ENCODE measurements around the gene MOB2. TPM values are rescaled to one million over a fixed set of nuclear protein-coding genes. Genes with fewer than 3 reads are reported as not detected.
A peak's percentile ranks its signal among the peaks of the same experiment; 100 is the strongest.

The MOB2 gene
- total RNA-seq, 2 donors from 2014 or later = 11.4 to 31.3 TPM

DNA sequence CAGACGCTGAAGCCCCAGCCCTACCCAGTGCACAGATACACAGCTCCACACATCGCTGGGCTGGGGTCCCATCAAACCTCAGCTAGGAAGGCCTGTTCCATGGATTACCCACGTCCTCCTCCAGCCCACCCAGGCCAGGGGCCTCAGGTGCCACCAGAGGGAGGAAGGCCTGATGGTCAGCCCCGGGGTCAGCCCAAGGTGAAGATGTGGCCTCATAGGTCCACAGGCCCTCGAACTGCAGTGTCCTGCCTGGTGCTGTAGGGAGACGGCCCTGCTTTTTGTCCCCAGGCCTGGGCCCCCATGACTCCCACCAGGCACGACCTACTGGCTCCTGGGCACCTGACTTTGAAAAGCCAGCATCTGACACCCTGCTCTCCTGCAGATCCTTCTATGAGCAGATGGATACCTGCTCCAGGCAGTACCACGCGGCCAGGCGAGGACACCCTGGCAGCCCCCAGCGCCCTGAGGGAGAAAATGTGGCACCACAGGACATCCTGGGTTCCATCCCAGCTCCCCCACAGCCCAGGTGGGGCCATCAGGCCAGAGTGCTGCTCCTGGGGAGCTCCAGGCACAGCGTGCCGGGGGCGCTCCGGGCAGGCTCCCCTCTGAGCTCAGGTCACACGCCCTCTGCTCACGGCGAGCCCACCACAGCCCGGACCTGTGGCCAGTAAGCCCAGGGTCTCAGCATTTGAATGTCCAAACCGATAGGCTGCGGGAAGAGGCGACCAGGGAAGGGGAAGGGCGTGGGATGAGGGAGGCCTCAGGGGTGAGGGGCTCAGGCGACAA lies 15.8 kb upstream of the MOB2 start:
- intact Hi-C loops (cut with DNase I) = no loop called here
- H3K27ac ChIP-seq = no peak overlapping the region
- WGBS, 2 donors = 91 to 95% methylated on average over 10 to 23 of the region's 24 CpGs

DNA sequence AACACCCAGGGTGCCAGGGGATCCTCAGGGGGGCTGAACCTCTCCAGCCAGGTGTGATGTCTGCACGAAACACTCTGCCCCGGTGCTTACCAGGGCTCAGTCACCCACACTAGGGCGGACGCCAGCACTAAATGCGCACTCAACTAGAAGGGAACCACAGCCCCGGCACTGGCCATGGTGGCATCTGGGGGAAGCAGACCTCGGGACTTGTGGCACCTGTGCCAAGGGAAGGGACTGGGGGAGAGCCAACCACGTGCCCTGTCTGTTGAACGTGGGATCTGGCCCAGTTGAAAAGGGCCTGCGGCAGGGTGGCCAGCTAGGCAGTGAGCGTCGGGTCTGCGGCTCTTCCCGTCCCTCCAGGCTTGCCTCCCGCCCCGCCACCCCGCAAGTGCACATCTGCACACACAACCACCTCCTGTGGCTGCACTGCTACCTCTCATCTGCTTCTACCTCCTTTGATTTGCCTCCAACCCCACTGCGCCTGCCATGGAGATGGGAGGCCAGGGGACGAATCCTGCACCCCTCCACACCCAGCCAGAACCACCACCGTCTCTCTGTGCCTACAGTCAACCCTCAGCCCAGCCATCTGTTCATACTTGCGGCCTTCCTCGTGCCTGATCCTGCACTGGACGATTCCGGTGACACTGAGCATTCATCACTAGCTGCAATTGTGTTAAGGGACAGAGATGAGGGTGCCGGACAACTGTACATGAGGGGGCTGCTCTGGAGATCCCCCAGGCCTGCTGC lies 15.0 kb upstream of the MOB2 start:
- no peak for ATAC-seq
- TF ChIP-seq, protein P1, sequence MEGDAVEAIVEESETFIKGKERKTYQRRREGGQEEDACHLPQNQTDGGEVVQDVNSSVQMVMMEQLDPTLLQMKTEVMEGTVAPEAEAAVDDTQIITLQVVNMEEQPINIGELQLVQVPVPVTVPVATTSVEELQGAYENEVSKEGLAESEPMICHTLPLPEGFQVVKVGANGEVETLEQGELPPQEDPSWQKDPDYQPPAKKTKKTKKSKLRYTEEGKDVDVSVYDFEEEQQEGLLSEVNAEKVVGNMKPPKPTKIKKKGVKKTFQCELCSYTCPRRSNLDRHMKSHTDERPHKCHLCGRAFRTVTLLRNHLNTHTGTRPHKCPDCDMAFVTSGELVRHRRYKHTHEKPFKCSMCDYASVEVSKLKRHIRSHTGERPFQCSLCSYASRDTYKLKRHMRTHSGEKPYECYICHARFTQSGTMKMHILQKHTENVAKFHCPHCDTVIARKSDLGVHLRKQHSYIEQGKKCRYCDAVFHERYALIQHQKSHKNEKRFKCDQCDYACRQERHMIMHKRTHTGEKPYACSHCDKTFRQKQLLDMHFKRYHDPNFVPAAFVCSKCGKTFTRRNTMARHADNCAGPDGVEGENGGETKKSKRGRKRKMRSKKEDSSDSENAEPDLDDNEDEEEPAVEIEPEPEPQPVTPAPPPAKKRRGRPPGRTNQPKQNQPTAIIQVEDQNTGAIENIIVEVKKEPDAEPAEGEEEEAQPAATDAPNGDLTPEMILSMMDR (IDR thresholded peaks at IDR 0.05) = no peak
- TF ChIP-seq POLR2A (IDR thresholded peaks at IDR 0.05) = no peak
- Histone ChIP-seq H3K4me3 (no peak overlapping the region), H3K4me1 (peaks cover 21% of the 10 kb centered on the region), H3K27ac (no peak overlapping the region), H3K9me3 (no peaks in the 10 kb centered on the region), H3K27me3 (no peaks in the 10 kb centered on the region), H3K36me3 (replicated peaks in 1 of 2; ENCODE audit: insufficient read depth in 1 of 2, low read depth in 2 of 2) (no peaks in the 10 kb centered on the region)
- no peak for DNase-seq
- intact Hi-C loops (cut with DNase I) = no loop called here
- 80 to 82% methylated on average over 15 to 24 of the region's 25 CpGs for WGBS, 2 donors

More for the DNA sequence above, 15.8 kb upstream of the MOB2 start:
- no peak overlapping the region for H3K4me3 ChIP-seq
- no peaks in the 10 kb centered on the region for H3K27me3 ChIP-seq
- DNase-seq (no peak), ATAC-seq (no peak)
- peaks cover 21% of the 10 kb centered on the region for H3K4me1 ChIP-seq
- no peaks in the 10 kb centered on the region for H3K36me3 ChIP-seq (replicated peaks in 1 of 2; ENCODE audit: insufficient read depth in 1 of 2, low read depth in 2 of 2)
- H3K9me3 ChIP-seq = no peaks in the 10 kb centered on the region
- TF ChIP-seq, protein P1 (IDR thresholded peaks at IDR 0.05) = no peak
- no peak for TF ChIP-seq POLR2A (IDR thresholded peaks at IDR 0.05)

DNA sequence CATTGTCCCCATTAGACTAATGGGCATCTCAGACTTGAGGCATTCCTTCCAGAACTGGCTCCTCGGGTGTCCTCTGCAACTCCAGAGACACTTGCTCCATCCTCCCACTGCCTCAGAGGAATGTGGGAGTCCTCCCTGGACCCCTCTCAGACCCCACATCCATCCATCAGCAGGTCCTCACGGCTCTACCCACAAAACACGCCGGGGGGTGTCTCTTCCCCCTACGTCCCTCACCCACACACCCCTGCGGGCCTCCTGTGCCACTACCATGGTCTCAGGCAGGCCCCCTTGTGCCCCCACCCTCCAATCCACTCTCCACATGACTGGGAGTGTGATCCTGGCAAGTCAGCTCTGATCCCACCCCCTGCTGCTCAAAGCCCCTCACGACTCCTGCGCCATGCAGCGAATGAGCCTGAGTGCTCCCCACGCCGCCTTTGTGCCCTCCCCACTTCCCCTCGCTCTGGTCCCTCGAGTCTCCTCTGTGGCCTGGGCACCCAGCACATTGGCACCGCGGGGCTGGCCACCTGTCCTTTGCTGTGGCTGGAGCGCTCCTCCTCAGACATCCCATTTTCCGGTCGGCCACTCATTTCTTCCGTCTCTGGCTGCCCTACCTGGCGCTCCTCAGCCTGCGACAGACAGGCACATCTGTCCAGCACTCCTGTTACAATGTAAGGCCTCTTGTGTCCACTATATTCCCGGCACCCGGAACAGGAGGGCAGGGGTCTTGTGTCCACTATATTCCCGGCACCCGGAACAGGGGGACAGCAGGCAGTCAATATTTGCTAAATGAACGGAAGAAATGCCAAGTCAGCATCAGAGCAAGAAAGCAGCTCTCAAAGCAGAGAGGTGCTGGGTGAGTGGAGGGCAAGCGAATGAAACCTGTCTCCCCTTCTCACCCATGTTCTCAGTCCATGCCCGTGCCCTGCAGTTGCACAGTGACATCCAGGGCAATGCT lies 14.2 kb upstream of the MOB2 start:
- Histone ChIP-seq H3K4me1 (peaks cover 21% of the 10 kb centered on the region), H3K4me3 (no peak overlapping the region), H3K27ac (no peak overlapping the region), H3K36me3 (replicated peaks in 1 of 2; ENCODE audit: insufficient read depth in 1 of 2, low read depth in 2 of 2) (no peaks in the 10 kb centered on the region), H3K9me3 (no peaks in the 10 kb centered on the region), H3K27me3 (no peaks in the 10 kb centered on the region)
- ATAC-seq = no peak
- TF ChIP-seq, protein P1 (IDR thresholded peaks at IDR 0.05) = no peak
- no peak for TF ChIP-seq POLR2A (IDR thresholded peaks at IDR 0.05)
- WGBS, 2 donors = 91 to 96% methylated on average over 28 of the region's 28 CpGs
- no peak for DNase-seq
- intact Hi-C loops (cut with DNase I) = no loop called here

DNA sequence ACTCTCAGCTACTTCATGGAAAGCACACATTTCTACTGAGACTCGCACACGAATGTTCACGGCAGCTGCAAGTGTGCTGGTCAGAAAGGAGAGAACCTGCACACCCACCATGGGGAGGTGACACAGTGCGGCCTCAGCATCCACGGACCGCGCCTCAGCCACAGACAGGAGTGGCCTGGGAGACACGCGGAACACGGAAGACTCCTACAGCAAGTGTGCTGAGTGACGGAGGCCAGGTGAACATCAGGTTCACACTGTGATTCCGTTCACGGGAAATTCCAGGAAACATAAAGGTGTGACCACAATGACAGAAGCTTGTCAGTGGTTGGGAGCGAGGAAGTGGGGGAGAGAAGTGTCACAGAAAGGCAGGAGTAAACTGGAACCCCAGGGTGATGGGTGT lies 13.3 kb upstream of the MOB2 start:
- ATAC-seq (no peak), DNase-seq (peak in 1 of 4 donors; percentile 5)
- WGBS, 2 donors = 97% methylated on average over 14 of the region's 14 CpGs
- Histone ChIP-seq H3K9me3 (no peaks in the 10 kb centered on the region), H3K27me3 (no peaks in the 10 kb centered on the region), H3K27ac (no peak overlapping the region), H3K4me1 (peaks cover 21% of the 10 kb centered on the region), H3K4me3 (no peak overlapping the region), H3K36me3 (replicated peaks in 1 of 2; ENCODE audit: insufficient read depth in 1 of 2, low read depth in 2 of 2) (no peaks in the 10 kb centered on the region)
- TF ChIP-seq POLR2A (IDR thresholded peaks at IDR 0.05) = no peak
- TF ChIP-seq, protein P1 (IDR thresholded peaks at IDR 0.05) = no peak
- intact Hi-C loops (cut with DNase I) = no loop called here

Measured in body of pancreas (tissue), 4 donors.